OCI-M1 (cell line): ENCODE measurements around the gene ZNHIT3.
"Not testable (repeated sequence)": the region's sequence is repeated elsewhere in the genome, so short reads cannot be mapped to it uniquely, and the experiment has no call there.

Experiments
- DNase-seq: peaks from one replicate; lab custom pipeline; 2025; lab: John Stamatoyannopoulos, UW

ZNHIT3 gene

DNA sequence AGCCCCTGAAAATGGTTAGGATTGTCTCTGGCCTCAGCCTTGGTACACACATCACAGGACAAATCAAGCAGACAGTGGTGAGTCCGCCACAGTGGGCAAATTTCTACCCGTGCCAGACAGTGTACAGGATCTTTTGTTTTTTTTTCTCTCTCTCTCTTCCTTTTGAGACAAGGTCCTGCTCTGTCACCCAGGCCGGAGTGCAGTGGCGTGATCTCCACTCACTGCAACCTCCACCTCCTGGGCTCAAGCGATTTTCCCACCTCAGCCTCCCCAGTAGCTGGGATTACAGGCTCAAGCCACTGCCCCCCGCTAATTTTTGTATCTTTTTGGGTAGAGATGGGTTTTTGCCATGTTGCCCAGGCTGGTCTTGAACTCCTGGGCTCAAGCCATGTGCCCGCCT, 2.5 kb upstream of the ZNHIT3 start:
- not testable (repeated sequence) for DNase-seq

- DNase-seq = no peak
Observed at GRCh38 chr17:36485027-36485426, 1.5 kb upstream of the ZNHIT3 start.

DNA sequence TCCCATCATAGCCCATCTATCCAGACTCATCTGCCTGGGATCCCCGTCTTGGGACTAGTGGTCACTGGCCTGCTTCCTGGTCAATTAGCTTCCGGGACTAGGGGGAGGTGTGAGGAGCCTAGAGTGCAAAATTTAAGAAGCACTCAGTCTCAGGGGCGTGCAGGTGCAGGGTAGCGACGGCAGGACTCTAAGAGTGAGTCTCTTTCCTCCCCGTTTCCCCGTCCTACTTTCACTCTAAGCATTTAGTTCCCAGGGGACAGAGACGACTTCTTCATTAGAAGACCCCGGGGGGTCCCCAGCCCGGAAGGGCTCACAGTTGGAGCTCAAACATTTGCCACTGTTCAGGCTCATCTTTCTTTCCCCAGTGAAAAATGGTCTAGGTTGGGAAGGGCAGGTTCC, 677 bp upstream of the ZNHIT3 start:
- no peak for DNase-seq

GRCh38 chr17:36493956-36494355, 7.5 kb downstream of the ZNHIT3 start:
- no peak for DNase-seq

DNA sequence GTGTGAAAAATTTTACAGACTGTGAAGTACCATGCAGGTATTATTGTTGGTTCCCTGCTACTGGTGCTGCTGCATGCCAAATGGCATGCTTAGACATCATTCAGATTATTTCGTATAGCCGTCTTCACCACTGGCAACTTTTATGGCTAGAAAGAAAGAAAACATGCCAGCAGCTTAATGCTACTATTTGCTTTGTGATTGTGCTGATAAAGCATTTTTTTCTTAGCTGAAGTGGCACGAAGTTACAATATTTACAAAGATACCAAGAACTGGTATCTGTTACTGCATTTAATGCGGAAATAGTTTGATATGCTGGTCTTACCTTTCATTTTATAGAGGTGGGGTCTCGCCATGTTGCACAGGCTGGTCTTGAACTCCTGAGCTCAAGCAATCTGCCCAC, 8.2 kb downstream of the ZNHIT3 start:
- no peak for DNase-seq

GRCh38 chr17:36495076-36495578, 8.6 kb downstream of the ZNHIT3 start:
- no peak for DNase-seq

DNA sequence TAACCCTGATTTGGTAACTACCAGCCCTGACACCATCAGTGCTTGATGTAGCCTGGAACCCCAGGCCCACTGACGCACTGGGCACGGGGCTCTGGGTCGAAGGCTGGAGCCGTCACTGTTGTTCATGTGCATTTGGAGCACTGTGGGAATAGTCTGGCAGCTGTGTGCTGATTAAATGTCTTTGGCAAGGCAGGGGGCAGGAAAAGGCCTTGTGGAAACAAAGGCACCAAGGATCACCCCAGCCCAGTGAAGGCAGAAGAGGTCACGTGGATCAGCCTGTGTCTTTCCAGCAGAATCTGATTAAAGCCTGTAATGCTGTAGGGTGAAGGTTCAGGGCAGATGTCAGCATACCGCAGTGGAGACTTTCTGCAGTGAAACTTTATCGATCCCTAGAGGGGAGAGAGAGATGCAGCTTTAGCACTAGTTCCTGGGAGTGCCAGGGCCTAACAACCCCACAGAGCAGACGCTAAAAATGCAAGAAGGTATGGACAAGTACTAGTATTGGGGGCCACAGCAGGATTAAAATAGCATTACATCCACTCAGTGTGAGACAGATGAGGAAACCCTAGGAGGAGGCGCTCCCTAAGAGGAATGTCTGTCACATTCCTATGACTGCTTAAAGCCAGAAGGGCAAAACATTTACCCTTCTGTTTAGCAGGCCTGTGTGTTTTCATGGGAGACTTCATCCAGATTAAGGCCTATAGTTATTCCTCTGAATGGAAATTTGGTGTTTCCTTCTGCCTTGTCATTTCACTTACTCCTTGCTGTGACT, 9.7 kb downstream of the ZNHIT3 start:
- DNase-seq = no peak

DNA sequence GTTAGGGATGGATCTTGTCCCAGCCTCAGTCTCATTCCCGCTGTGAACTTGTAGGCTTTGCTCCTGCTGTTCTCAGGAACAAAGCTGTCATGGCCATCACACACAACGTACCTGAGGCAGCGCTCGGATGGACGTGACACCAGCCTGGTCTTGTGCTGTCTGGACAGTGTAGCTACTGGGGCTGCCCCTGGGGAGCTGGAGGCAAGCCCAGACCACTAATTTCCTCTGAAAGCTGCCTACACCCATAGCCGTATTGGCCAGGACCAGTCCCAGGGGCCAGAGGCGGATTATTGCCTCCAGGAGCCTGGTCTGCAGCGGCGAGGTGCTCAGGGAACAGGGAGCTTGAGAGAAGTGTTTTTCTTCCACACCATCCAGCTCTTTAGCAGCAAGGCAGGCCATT, 11.7 kb downstream of the ZNHIT3 start:
- DNase-seq = no peak

DNA sequence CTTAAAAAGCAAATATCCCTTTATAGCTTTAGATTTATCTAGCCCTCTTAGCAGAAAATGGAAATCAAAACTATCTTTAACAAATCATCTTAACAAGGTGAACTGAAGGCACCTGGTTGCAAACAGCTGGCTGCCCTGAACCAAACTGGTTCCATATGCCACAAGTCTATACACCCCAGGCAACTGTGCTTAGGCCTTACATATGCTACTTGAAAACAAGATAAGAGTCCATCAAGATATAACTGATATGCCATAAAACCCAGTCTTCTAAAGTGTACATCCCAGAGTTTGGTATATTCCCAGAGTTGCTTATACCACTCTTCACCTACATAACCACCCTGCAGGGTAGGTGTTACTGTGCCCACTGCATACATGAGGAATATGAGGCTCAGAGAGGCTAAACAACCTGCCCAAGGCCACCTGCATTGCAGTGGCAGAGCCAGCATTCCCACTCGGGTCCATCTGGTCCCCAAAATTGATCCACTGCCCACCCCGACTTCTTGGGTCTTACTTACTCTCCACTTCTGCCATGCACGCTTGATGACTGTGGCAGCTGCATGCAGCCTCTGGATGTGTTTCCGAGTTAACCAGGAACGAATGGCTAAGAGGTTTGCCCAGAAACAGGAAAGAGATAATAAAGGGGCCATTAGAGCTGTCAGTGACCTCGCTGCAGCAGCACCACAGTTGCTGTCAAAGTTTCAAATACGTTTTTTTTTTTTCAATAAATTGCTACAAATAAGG, 12.2 kb downstream of the ZNHIT3 start:
- no peak for DNase-seq

DNA sequence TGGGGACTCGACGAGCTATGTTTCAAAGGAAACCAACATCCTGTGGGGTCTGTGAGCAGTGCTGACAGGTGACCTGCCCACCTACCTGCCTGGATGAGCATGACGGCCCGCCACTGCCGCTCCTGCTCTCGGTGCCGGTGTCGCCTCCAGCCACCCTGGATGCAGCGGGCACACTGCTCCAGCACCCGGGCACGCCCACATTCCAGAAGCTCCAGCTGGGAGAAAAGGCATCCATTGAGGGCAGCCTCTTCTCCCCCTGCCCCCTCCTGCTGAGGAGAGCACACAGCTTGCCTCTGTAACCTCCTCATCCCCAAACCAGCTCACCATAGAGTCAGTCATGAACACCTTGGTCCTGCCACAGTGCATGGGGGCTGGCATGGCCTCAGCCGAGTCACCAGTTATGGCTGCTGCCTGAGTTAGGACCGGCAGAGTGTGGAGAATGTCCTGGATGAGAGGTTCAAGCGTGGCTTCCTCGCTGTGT, 14.3 kb downstream of the ZNHIT3 start:
- no peak for DNase-seq

DNA sequence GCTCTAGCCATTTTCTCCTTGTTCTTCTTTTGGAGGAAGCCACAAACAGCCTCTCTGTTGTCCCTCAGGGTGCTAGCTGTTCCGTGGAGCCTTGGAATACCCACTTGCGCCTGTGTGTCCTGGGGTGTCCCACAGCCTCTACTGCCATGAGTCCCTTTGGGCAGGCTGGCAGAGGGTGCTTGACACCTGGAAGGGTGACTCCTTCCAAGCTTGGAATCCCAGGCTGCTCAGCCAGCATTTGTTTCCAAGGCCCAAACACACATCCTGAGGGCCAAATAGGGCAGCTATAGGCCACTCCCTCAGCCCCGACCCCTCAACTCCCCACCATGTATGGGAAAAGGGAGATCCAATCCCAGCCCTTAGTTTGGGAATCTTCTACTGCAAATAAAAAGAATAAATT, 14.9 kb downstream of the ZNHIT3 start:
- DNase-seq = no peak

DNA sequence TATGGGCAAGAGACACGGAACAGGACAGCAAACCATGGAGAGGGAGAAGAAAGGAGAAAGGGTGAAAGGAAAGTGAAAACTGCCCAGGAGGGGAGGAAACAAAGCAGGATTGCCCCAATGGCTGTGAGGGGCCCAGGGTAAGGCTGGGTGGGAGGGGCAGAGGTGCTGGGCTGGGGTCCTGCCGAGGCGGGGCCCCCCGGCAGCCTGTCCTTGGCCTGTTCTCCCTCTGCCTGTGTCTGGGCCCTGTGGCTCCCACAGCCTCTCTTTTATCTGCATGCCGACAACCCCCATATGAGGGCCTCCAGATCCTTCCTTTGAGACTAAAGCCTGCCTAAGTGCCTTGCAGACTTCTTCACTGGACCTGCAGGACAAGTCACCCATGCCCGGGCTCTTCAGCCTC, 15.5 kb downstream of the ZNHIT3 start:
- DNase-seq = no peak

- DNase-seq = no peak
Observed at GRCh38 chr17:36503456-36504155, 17.1 kb downstream of the ZNHIT3 start.

DNA sequence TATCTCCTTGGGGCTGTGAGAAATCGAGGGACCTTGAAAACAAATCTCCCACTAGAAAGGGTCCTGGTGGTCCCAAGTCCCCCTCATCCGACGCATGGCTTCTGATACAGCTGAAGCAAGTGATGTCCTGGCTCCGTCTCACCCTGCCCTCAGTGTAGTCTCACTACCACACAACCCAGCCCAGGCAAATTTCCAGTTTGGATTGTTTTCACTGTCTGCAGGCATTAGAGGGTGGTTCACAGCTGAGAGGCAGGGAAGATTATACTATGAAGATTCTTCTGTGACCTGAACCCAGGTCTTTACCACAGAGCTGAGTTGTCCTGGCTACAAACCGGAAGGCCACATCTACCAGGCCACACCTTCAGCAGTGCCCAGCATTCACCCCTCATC, 17.7 kb downstream of the ZNHIT3 start:
- DNase-seq = no peak

GRCh38 chr17:36505171-36505570, 18.7 kb downstream of the ZNHIT3 start:
- no peak for DNase-seq

DNA sequence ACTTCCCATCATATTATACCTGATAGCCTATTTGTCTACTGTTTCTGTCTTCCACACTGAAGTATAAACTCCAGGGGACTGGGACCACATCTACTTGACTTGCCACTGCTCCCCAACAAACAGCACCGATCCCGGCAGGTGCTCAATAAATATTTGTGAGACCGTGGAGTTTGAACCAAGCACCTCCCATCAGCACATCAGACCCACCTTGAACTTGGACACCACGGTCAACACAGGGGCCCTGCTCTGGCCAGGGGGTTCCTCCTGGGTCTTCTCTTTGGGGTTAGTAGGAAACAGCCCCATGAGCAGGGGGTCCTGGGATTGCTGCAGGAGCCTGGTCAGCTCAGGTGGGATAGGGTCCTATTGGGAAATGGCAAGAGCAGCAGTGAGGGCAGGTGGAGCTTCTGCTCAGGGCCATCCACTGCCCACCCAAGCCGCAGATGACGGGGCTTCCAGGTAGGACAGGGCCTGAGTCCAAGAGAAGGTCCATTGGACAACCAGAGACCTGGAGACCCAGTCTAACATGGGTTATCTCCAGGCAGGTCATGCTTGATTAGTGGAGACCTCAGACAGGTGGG, 19.9 kb downstream of the ZNHIT3 start:
- no peak for DNase-seq

DNA sequence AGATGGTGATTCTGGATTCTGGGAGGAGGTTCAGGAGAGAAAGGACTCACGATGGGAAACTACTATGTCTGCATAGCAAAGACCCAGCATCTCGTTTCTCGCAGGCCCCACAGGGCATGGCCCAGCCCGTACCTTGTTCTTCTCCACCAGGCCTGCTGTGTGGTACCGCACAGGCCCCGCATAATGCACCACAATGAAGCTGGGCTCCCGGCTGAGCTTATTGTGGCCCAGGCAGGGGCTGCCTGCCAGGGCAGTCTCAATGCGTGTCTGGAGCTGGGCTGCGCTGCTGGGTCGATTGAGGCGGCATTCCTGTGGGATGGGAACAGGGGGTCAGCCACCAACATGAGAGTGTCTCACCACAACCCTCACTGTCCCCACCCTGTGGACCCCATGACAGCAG, 20.4 kb downstream of the ZNHIT3 start:
- DNase-seq = no peak

DNA sequence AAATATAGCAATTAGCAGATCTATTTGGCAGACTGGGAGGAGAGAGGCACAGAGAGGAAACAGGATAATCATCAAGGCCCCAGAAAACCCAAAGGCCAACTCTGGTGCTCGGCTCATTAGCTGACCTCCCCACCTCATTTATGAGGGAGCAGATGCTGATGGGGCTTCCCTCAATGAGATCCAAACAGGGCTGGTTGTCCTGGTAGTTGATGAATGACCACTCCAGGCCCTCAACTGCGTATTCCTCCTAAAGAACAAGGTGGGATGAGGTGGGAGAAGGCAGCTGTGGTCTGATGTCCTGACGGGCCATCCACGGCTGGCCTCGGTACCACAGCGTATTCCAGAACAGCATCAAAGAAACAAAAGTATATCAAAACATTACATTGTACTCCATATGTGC, 20.8 kb downstream of the ZNHIT3 start:
- no peak for DNase-seq

- DNase-seq = not testable (repeated sequence)
Observed at GRCh38 chr17:36508439-36508838, 22.0 kb downstream of the ZNHIT3 start.

DNA sequence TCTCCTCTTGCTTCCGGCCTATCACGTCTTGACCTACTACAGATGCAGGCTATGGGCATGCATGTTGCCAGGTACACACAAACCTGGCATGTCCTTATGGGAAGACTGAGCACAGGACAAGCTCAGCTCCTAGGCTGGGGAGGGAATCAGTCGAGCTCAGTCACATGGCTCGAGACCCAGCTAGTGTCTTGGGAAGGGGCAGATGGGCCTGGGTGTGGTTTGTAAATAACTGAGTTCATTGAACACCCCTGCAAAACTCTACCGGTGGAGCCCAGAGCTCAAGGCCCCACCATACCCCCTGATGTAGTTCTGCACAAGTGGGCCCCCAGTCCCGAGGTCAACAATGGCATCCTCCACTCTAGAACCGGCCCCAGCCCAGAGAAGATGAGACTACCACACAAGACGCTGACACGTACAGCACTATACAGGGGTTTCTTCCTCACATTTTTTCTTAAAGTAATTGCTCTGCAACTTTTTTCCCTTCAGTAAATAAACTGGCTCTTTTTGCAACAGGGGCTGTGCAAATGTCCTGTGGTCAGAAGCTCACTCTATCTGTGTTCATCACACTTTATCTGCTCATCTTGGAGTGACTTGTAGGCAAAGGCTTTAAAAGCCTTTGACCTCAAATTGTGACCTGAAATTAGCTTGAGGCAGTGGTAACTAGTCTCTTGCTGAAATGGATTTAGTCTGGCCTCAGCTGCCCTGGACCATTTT, 22.9 kb downstream of the ZNHIT3 start:
- DNase-seq = no peak

GRCh38 chr17:36510636-36511035, 24.2 kb downstream of the ZNHIT3 start:
- no peak for DNase-seq

- no peak for DNase-seq
Observed at GRCh38 chr17:36511216-36511615, 24.7 kb downstream of the ZNHIT3 start.
